ENCODE measurements around the gene LRP2.

DNA sequence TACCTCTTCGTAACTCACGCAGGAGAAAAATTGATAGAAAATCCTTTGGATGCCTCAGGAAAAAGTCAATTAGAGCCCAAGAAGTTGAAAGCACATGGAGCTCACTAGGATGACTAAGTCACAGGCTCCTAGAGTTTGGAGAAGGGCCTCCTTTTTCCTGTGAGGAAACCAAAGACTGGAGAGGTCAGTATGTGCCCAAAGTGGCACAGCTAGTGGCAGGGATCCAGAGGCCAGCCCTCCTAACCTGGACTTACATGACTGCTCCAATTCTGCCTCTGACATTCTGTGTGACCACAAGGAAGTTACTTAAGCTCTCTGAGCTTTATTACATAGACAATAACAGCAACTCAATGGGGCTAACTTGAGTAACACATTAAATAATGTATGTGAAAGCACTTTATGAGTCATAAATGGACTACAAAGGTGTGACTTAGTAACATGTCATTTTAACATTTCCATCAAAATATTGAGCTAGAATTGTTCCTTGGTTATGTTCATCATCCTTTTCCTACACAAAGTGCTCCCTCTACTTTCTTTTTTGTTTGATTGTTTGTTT lies 201.3 kb downstream of the LRP2 start:
- TF ChIP-seq, protein P1, sequence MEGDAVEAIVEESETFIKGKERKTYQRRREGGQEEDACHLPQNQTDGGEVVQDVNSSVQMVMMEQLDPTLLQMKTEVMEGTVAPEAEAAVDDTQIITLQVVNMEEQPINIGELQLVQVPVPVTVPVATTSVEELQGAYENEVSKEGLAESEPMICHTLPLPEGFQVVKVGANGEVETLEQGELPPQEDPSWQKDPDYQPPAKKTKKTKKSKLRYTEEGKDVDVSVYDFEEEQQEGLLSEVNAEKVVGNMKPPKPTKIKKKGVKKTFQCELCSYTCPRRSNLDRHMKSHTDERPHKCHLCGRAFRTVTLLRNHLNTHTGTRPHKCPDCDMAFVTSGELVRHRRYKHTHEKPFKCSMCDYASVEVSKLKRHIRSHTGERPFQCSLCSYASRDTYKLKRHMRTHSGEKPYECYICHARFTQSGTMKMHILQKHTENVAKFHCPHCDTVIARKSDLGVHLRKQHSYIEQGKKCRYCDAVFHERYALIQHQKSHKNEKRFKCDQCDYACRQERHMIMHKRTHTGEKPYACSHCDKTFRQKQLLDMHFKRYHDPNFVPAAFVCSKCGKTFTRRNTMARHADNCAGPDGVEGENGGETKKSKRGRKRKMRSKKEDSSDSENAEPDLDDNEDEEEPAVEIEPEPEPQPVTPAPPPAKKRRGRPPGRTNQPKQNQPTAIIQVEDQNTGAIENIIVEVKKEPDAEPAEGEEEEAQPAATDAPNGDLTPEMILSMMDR (IDR thresholded peaks at IDR 0.05), result no peak
- TF ChIP-seq POLR2A (IDR thresholded peaks at IDR 0.05), result no peak

Measured in uterus (tissue), 2 donors.